Mesenchymal stem cell (in vitro differentiated cells and primary cell): ENCODE measurements around the gene ACBD4.

Source experiments
- DNase-seq: peaks from one replicate; pipeline ENCODE4 v3.0.0-alpha.2; 2013
- H2AFZ ChIP-seq: one replicate; pipeline ENCODE4 v1.6.1; 2013; ENCODE audit warnings: low read depth, mild to moderate bottlenecking, control low read depth, inconsistent platforms, low read length, moderate library complexity
- H2AK5ac ChIP-seq: 2 replicates; pipeline ENCODE4 v1.6.1; 2013; ENCODE audit warnings: low read length, moderate library complexity, mild to moderate bottlenecking, inconsistent platforms; ENCODE audit not compliant: severe bottlenecking
- H2BK120ac ChIP-seq: one replicate; pipeline ENCODE4 v1.6.1; 2013; ENCODE audit warnings: low read depth, mild to moderate bottlenecking, inconsistent platforms, low read length, moderate library complexity
- H2BK12ac ChIP-seq, 2 experiments: one replicate each; pipeline ENCODE4 v1.6.1; 2013; ENCODE audit warnings: inconsistent platforms in 2 of 2, low read length in 2 of 2, mild to moderate bottlenecking in 2 of 2, moderate library complexity in 2 of 2, control low read depth in 1 of 2
- H2BK15ac ChIP-seq: one replicate; pipeline ENCODE4 v1.6.1; 2013; ENCODE audit warnings: mild to moderate bottlenecking, low read depth, inconsistent platforms; ENCODE audit not compliant: poor library complexity, severe bottlenecking
- H2BK5ac ChIP-seq: 2 replicates; pipeline ENCODE4 v1.6.1; 2013; ENCODE audit warnings: low read depth, mild to moderate bottlenecking, low read length, control low read depth, inconsistent platforms; ENCODE audit not compliant: poor library complexity, severe bottlenecking
- H3K14ac ChIP-seq, 2 experiments: one replicate each; pipeline ENCODE4 v1.6.1; 2013; ENCODE audit warnings: inconsistent platforms in 2 of 2, low read length in 2 of 2, control low read depth in 1 of 2, mild to moderate bottlenecking in 1 of 2, moderate library complexity in 1 of 2
- H3K18ac ChIP-seq, 2 experiments: one replicate each; pipeline ENCODE4 v1.6.1; 2013; ENCODE audit warnings: inconsistent platforms in 2 of 2, low read length in 2 of 2, control low read depth in 1 of 2, low read depth in 1 of 2, mild to moderate bottlenecking in 1 of 2
- H3K23ac ChIP-seq, 2 experiments: one replicate each; pipeline ENCODE4 v1.6.1; 2013; ENCODE audit warnings: inconsistent platforms in 2 of 2, low read length in 2 of 2, mild to moderate bottlenecking in 2 of 2, moderate library complexity in 2 of 2, control low read depth in 1 of 2
- H3K27ac ChIP-seq: 2 replicates; pipeline ENCODE4 v1.5.1; 2013; ENCODE audit warnings: mild to moderate bottlenecking, moderate library complexity, low read length, control low read depth, inconsistent platforms; ENCODE audit not compliant: poor library complexity, severe bottlenecking
- H3K27me3 ChIP-seq, 2 experiments: 2 replicates each; pipeline versions ENCODE4 v1.6.1 to v1.7.0; 2013; ENCODE audit warnings: low read length in 2 of 2, mild to moderate bottlenecking in 2 of 2, moderate library complexity in 2 of 2, control low read depth in 1 of 2, inconsistent platforms in 1 of 2; ENCODE audit not compliant: control insufficient read depth in 1 of 2, insufficient read depth in 1 of 2
- H3K36me3 ChIP-seq, 2 experiments: 2 replicates each; pipeline versions ENCODE4 v1.6.1 to v1.7.0; 2013; ENCODE audit warnings: low read length in 2 of 2, control low read depth in 1 of 2, inconsistent platforms in 1 of 2, low read depth in 1 of 2, mild to moderate bottlenecking in 1 of 2; ENCODE audit not compliant: insufficient read depth in 2 of 2, control insufficient read depth in 1 of 2
- H3K4ac ChIP-seq, 2 experiments: one replicate each; pipeline ENCODE4 v1.6.1; 2013; ENCODE audit warnings: inconsistent platforms in 2 of 2, low read length in 2 of 2, mild to moderate bottlenecking in 2 of 2, moderate library complexity in 2 of 2, control low read depth in 1 of 2, low read depth in 1 of 2
- H3K4me1 ChIP-seq: 2 replicates; pipeline ENCODE4 v1.6.1; 2013; ENCODE audit warnings: low read depth, low read length, control low read depth; ENCODE audit not compliant: control insufficient read depth, insufficient read depth
- H3K4me2 ChIP-seq: 2 replicates; pipeline ENCODE4 v1.6.1; 2013; ENCODE audit warnings: low read length, mild to moderate bottlenecking, inconsistent platforms; ENCODE audit not compliant: poor library complexity, severe bottlenecking
- H3K4me3 ChIP-seq, 2 experiments: 2 replicates each; pipeline versions ENCODE4 v1.5.1 to v1.7.0; 2013; ENCODE audit warnings: low read length in 2 of 2, mild to moderate bottlenecking in 2 of 2, control low read depth in 1 of 2, low read depth in 1 of 2; ENCODE audit not compliant: insufficient read depth in 1 of 2
- H3K79me1 ChIP-seq: replicated peaks from 2 replicates; pipeline ENCODE4 v1.6.1; 2013; ENCODE audit warnings: mild to moderate bottlenecking, control low read depth, low read length, inconsistent platforms; ENCODE audit not compliant: poor library complexity, severe bottlenecking
- H3K9ac ChIP-seq: 2 replicates; pipeline ENCODE4 v1.7.0; 2013; ENCODE audit warnings: mild to moderate bottlenecking, low read length, moderate library complexity
- H3K9me3 ChIP-seq: 2 replicates; pipeline ENCODE4 v1.7.0; 2013; ENCODE audit warnings: mild to moderate bottlenecking, low read length; ENCODE audit not compliant: control insufficient read depth
- H4K8ac ChIP-seq: one replicate; pipeline ENCODE4 v1.6.1; 2013; ENCODE audit warnings: inconsistent platforms, mild to moderate bottlenecking, low read length, moderate library complexity
- H4K91ac ChIP-seq: one replicate; pipeline ENCODE4 v1.6.1; 2013; ENCODE audit warnings: mild to moderate bottlenecking, low read length, inconsistent platforms
- WGBS: methylation state at CpG from one replicate; pipeline ENCODE4 v1.1.7; 2013; ENCODE audit warnings: mixed read lengths; 5-methylcytosine and 5-hydroxymethylcytosine counted together

ACBD4 gene

GRCh38 chr17:45110676-45111611, 24.5 kb upstream of the ACBD4 start:
- WGBS: 97% methylated on average over 16 of the region's 16 CpGs

GRCh38 chr17:45111850-45112249, 23.6 kb upstream of the ACBD4 start:
- Histone ChIP-seq H3K79me1 (peaks cover 24% of the 10 kb centered on the region), H3K4me3 (no peak overlapping the region), H3K14ac (no peak overlapping the region), H3K27ac (peak overlapping the region; percentile 56), H4K8ac (no peak overlapping the region), H2BK15ac (no peak overlapping the region), H2BK5ac (no peak overlapping the region), H3K18ac (no peak overlapping the region), H3K27me3 (no peaks in the 10 kb centered on the region), H3K23ac (no peak overlapping the region), H3K4ac (no peak overlapping the region), H2BK12ac (no peak overlapping the region), H3K9ac (peak overlapping the region; percentile 63), H3K4me2 (no peak overlapping the region), H2AFZ (no peak overlapping the region), H4K91ac (no peak overlapping the region), H3K4me1 (peaks cover 44% of the 10 kb centered on the region), H3K36me3 (peaks cover 55 to 69% of the 10 kb centered on the region in 2 experiments), H2BK120ac (no peak overlapping the region), H2AK5ac (peak overlapping the region; percentile 57), H3K9me3 (no peaks in the 10 kb centered on the region)
- no peak for DNase-seq
- WGBS: 94% methylated on average over 8 of the region's 11 CpGs

More at GRCh38 chr17:45110676-45111611, 24.5 kb upstream of the ACBD4 start:
- H4K91ac ChIP-seq: no peak overlapping the region
- H3K14ac ChIP-seq: no peak overlapping the region
- no peaks in the 10 kb centered on the region for H3K27me3 ChIP-seq
- H3K4me1 ChIP-seq: peaks cover 37% of the 10 kb centered on the region
- no peak overlapping the region for H2BK15ac ChIP-seq
- peaks cover 64 to 74% of the 10 kb centered on the region in 2 experiments for H3K36me3 ChIP-seq
- peak overlapping the region; percentile 47 for H2AK5ac ChIP-seq
- H3K4me2 ChIP-seq: no peak overlapping the region
- H3K27ac ChIP-seq: no peak overlapping the region
- H4K8ac ChIP-seq: no peak overlapping the region
- H2BK120ac ChIP-seq: no peak overlapping the region
- peak overlapping the region in 1 of 2 experiments; percentile 15 for H2BK12ac ChIP-seq
- no peak overlapping the region for H3K18ac ChIP-seq
- peak overlapping the region in 1 of 2 experiments; percentile 57 for H3K23ac ChIP-seq
- no peak overlapping the region for H3K4ac ChIP-seq
- no peak overlapping the region for H3K4me3 ChIP-seq
- H3K79me1 ChIP-seq: peaks cover 24% of the 10 kb centered on the region
- H3K9me3 ChIP-seq: no peaks in the 10 kb centered on the region
- H2BK5ac ChIP-seq: no peak overlapping the region
- DNase-seq: no peak
- H2AFZ ChIP-seq: no peak overlapping the region
- H3K9ac ChIP-seq: peak overlapping the region; percentile 63

DNA sequence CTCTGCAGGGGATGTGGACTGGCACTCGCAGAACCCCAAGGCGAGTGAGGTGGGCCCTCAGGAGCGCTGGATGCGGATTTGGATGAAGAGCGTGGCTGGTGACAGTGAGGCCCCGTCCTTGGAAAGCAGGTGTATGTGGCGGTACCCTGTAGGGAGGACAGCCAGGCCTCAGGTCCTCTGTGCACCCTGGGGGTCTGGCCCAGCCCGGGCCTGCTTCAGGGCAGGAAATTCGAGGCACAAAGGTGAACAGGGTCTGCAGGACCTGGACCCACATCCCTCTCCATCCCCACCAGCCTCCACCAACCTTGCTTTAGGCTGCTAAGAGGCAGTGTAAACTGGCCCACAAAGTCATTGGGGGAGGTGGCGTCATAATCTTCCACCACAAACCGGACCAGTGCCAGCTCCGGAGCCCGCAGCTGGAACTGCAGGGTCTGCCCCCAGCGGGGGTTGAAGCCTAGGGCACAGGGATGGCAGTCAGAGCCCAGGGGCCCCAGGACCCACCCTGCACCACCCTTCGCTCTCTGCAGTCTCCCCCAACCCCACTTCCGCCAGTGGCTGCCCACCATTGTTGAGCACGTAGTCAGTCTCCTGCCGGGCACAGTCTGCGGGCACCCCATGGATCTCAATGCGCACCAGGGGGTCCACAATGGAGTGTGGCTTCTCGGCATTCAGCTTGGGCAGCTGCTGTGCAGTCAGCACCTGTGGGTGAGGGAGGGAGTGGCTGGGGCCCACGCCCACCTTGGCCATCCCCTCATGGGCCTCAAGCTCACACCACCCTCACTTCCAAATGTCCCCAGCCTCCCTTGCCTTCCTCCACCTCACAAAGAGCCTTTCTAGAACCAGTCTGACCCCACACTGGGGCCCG, 22.7 kb upstream of the ACBD4 start:
- no peak overlapping the region for H2AFZ ChIP-seq
- WGBS: 95% methylated on average over 22 of the region's 23 CpGs
- H3K79me1 ChIP-seq: peaks cover 22% of the 10 kb centered on the region
- no peak overlapping the region for H4K91ac ChIP-seq
- H4K8ac ChIP-seq: no peak overlapping the region
- no peak overlapping the region for H3K18ac ChIP-seq
- no peak overlapping the region for H3K27ac ChIP-seq
- no peak overlapping the region for H3K4me2 ChIP-seq
- no peak overlapping the region for H3K4ac ChIP-seq
- H3K23ac ChIP-seq: no peak overlapping the region
- no peak overlapping the region for H2BK15ac ChIP-seq
- no peak overlapping the region for H2BK120ac ChIP-seq
- no peak overlapping the region for H3K14ac ChIP-seq
- H3K9ac ChIP-seq: no peak overlapping the region
- no peak overlapping the region for H2BK5ac ChIP-seq
- H3K4me1 ChIP-seq: peaks cover 44% of the 10 kb centered on the region
- no peak overlapping the region for H2BK12ac ChIP-seq
- peak overlapping the region; percentile 57 for H2AK5ac ChIP-seq
- DNase-seq: no peak
- H3K4me3 ChIP-seq: no peak overlapping the region
- no peaks in the 10 kb centered on the region for H3K27me3 ChIP-seq
- no peaks in the 10 kb centered on the region for H3K9me3 ChIP-seq
- H3K36me3 ChIP-seq: peaks cover 53 to 66% of the 10 kb centered on the region in 2 experiments

GRCh38 chr17:45113424-45113754, 22.1 kb upstream of the ACBD4 start:
- 94% methylated on average over 9 of the region's 9 CpGs for WGBS
- H2BK12ac ChIP-seq: no peak overlapping the region

More at GRCh38 chr17:45113424-45113754, 22.1 kb upstream of the ACBD4 start:
- H3K4me2 ChIP-seq: no peak overlapping the region
- no peak overlapping the region for H3K23ac ChIP-seq
- no peak overlapping the region for H4K91ac ChIP-seq
- H3K27me3 ChIP-seq: no peaks in the 10 kb centered on the region
- H3K4me3 ChIP-seq: no peak overlapping the region
- DNase-seq: no peak
- H3K27ac ChIP-seq: no peak overlapping the region
- no peak overlapping the region for H3K14ac ChIP-seq
- H3K9ac ChIP-seq: no peak overlapping the region
- no peak overlapping the region for H3K4ac ChIP-seq
- no peaks in the 10 kb centered on the region for H3K9me3 ChIP-seq
- H2AK5ac ChIP-seq: no peak overlapping the region
- H2BK15ac ChIP-seq: no peak overlapping the region
- H2BK5ac ChIP-seq: no peak overlapping the region
- H3K79me1 ChIP-seq: peaks cover 25% of the 10 kb centered on the region
- H4K8ac ChIP-seq: no peak overlapping the region
- H3K36me3 ChIP-seq: peaks cover 53 to 66% of the 10 kb centered on the region in 2 experiments
- H3K18ac ChIP-seq: no peak overlapping the region
- no peak overlapping the region for H2BK120ac ChIP-seq
- no peak overlapping the region for H2AFZ ChIP-seq
- peaks cover 44% of the 10 kb centered on the region for H3K4me1 ChIP-seq
